NCI-H748 (cell line): ENCODE data around the gene KLK3.
"Not testable (repeated sequence)": the region's sequence is repeated elsewhere in the genome, so short reads cannot be mapped to it uniquely, and the experiment has no call there.

Experiments
- DNase-seq: peaks from one replicate; lab custom pipeline; 2025; ENCODE audit not compliant: unreplicated experiment; lab: John Stamatoyannopoulos, UW

KLK3 gene

DNA sequence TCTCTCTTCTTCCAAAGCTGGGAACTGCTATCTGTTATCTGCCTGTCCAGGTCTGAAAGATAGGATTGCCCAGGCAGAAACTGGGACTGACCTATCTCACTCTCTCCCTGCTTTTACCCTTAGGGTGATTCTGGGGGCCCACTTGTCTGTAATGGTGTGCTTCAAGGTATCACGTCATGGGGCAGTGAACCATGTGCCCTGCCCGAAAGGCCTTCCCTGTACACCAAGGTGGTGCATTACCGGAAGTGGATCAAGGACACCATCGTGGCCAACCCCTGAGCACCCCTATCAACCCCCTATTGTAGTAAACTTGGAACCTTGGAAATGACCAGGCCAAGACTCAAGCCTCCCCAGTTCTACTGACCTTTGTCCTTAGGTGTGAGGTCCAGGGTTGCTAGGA lies 5.1 kb downstream of the KLK3 start:
- DNase-seq, result no peak

DNA sequence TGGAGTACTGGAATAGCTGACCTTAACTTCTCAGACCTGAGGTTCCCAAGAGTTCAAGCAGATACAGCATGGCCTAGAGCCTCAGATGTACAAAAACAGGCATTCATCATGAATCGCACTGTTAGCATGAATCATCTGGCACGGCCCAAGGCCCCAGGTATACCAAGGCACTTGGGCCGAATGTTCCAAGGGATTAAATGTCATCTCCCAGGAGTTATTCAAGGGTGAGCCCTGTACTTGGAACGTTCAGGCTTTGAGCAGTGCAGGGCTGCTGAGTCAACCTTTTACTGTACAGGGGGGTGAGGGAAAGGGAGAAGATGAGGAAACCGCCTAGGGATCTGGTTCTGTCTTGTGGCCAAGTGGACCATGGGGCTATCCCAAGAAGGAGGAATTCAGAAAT lies 6.3 kb downstream of the KLK3 start:
- no peak for DNase-seq

DNA sequence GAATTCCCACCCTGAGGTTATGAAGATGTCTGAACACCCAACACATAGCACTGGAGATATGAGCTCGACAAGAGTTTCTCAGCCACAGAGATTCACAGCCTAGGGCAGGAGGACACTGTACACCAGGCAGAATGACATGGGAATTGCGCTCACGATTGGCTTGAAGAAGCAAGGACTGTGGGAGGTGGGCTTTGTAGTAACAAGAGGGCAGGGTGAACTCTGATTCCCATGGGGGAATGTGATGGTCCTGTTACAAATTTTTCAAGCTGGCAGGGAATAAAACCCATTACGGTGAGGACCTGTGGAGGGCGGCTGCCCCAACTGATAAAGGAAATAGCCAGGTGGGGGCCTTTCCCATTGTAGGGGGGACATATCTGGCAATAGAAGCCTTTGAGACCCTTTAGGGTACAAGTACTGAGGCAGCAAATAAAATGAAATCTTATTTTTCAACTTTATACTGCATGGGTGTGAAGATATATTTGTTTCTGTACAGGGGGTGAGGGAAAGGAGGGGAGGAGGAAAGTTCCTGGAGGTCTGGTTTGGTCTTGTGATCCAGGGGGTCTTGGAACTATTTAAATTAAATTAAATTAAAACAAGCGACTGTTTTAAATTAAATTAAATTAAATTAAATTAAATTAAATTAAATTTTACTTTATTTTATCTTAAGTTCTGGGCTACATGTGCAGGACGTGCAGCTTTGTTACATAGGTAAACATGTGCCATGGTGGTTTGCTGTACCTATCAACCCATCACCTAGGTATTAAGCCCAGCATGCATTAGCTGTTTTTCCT lies 7.0 kb downstream of the KLK3 start:
- no peak for DNase-seq

DNA sequence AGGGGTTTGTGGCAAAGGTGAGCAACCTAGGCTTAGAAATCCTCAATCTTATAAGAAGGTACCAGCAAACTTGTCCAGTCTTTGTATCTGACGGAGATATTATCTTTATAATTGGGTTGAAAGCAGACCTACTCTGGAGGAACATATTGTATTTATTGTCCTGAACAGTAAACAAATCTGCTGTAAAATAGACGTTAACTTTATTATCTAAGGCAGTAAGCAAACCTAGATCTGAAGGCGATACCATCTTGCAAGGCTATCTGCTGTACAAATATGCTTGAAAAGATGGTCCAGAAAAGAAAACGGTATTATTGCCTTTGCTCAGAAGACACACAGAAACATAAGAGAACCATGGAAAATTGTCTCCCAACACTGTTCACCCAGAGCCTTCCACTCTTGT lies 14.8 kb downstream of the KLK3 start:
- no peak for DNase-seq

DNA sequence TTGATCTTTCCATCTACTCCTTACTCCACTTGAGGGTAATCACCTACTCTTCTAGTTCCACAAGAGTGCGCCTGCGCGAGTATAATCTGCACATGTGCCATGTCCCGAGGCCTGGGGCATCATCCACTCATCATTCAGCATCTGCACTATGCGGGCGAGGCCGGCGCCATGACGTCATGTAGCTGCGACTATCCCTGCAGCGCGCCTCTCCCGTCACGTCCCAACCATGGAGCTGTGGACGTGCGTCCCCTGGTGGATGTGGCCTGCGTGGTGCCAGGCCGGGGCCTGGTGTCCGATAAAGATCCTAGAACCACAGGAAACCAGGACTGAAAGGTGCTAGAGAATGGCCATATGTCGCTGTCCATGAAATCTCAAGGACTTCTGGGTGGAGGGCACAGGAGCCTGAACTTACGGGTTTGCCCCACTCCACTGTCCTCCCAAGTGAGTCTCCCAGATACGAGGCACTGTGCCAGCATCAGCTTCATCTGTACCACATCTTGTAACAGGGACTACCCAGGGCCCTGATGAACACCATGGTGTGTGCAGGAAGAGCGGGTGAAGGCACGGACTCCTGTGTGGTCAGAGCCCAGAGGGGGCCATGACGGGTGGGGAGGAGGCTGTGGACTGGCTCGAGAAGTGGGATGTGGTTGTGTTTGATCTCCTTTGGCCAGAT lies 15.8 kb downstream of the KLK3 start:
- no peak for DNase-seq

DNA sequence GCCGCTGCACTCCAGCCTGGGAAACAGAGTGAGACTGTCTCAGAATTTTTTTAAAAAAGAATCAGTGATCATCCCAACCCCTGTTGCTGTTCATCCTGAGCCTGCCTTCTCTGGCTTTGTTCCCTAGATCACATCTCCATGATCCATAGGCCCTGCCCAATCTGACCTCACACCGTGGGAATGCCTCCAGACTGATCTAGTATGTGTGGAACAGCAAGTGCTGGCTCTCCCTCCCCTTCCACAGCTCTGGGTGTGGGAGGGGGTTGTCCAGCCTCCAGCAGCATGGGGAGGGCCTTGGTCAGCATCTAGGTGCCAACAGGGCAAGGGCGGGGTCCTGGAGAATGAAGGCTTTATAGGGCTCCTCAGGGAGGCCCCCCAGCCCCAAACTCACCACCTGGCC lies 18.3 kb downstream of the KLK3 start, which contains the start of gene KLK2:
KLK2 (plus strand) TSS at position 384 of the 400 bp plus-strand sequence. CDS start 35 bp downstream, outside the sequence.
- DNase-seq, result no peak

DNA sequence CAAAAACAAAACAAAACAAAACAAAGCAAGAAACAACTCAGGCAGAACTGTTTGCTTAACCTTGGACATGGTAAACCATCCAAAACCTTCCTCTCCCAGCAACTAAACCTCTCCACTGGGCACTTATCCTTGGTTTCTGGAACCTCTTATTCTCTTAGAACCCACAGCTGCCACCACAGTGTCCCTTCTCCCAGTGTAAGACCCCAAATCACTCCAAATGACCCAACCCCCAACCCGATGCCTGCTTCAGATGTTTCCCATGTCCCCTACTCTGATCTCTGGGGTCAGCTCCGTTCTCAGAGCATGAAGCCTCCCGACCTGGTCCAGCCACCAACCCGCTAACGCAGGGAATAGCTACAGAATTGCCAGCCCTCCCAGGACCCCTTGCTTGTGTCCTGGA lies 19.5 kb downstream of the KLK3 start:
- no peak for DNase-seq

DNA sequence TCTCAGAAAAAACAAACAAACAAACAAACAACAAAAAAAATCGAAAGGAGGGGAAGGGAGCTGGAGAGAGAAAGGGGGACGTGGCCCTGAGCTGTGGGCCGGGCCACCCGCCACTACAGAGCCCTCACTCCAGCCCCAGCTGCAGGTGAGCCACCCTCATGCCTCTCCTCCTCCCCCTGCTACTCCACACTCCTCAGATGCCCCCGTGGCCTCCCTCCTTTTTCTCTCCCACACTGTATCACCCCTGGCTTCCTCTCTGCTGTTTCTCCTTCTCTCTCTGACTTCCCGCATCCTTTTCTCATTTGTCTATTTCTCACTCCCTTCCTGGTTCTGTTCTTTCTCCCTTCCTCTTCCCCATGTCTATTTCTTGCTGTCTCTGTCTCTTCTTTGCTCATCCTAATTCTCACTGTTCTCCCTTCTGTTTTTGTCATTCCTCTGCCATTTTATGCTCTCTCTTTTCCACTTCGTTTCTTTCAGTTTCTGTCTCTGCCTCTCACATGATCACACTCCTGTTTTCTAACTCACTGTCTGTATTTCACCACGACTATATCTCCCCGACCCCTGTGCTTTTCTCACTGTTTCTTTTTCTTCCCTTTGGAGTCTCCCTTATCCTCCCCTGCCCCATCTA lies 21.2 kb downstream of the KLK3 start:
- no peak for DNase-seq

DNA sequence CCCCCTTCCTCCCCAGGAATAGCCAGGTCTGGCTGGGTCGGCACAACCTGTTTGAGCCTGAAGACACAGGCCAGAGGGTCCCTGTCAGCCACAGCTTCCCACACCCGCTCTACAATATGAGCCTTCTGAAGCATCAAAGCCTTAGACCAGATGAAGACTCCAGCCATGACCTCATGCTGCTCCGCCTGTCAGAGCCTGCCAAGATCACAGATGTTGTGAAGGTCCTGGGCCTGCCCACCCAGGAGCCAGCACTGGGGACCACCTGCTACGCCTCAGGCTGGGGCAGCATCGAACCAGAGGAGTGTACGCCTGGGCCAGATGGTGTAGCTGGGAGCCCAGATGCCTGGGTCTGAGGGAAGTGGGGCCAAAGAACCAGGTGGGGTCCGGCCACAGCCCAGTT lies 21.7 kb downstream of the KLK3 start:
- DNase-seq, result no peak

DNA sequence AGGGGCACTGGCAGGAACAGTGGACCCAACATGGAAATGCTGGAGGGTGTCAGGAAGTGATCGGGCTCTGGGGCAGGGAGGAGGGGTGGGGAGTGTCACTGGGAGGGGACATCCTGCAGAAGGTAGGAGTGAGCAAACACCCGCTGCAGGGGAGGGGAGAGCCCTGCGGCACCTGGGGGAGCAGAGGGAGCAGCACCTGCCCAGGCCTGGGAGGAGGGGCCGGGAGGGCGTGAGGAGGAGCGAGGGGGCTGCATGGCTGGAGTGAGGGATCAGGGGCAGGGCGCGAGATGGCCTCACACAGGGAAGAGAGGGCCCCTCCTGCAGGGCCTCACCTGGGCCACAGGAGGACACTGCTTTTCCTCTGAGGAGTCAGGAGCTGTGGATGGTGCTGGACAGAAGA lies 22.6 kb downstream of the KLK3 start:
- peak; percentile 84 for DNase-seq

DNA sequence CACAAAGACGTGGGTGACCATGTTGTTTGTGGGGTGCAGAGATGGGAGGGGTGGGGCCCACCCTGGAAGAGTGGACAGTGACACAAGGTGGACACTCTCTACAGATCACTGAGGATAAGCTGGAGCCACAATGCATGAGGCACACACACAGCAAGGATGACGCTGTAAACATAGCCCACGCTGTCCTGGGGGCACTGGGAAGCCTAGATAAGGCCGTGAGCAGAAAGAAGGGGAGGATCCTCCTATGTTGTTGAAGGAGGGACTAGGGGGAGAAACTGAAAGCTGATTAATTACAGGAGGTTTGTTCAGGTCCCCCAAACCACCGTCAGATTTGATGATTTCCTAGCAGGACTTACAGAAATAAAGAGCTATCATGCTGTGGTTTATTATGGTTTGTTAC lies 24.1 kb downstream of the KLK3 start:
- DNase-seq, result no peak

DNA sequence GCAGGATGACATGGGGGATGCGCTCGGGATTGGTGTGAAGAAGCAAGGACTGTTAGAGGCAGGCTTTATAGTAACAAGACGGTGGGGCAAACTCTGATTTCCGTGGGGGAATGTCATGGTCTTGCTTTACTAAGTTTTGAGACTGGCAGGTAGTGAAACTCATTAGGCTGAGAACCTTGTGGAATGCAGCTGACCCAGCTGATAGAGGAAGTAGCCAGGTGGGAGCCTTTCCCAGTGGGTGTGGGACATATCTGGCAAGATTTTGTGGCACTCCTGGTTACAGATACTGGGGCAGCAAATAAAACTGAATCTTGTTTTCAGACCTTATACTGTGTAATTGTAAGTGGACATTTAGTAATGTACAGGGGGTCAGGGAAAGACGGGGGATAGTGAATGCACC lies 25.5 kb downstream of the KLK3 start:
- DNase-seq, result no peak

DNA sequence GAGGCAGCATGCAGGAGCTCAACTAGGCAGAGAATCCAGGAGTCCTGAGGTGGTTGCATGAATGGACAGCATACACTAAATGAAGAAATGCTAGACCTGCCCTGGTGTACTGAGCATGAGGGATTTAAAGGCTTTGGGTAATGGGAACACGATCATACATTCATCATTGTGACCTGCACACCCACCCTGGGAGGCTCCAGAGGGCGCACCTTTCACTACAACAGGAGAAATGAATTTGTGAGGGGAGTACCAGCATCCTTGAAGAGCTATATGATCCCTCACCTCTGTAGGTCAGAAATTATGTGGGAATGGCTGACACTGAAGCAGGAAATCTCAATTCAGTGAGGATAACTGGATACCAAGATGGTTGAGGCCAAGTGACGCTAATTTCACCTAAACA lies 27.5 kb downstream of the KLK3 start:
- DNase-seq, result no peak

DNA sequence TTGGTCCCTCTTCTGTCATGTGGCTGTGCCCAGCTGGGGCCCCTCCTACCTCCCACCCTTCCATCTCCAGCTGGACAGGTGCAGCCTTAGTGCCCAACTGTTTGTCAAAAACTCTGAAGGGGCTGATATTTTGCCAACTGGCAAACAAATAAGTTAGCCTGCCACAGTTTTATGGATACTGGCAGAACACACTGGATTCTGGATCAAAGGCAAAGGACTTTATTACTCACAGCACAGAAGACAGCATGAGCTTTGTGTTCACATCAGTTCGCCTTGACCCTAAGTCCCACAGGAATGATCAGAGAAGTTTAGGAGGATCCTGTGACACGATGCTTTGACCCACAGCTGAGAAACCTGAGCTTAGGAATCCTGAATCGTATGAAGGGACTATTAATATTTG lies 34.9 kb downstream of the KLK3 start:
- DNase-seq, result no peak

DNA sequence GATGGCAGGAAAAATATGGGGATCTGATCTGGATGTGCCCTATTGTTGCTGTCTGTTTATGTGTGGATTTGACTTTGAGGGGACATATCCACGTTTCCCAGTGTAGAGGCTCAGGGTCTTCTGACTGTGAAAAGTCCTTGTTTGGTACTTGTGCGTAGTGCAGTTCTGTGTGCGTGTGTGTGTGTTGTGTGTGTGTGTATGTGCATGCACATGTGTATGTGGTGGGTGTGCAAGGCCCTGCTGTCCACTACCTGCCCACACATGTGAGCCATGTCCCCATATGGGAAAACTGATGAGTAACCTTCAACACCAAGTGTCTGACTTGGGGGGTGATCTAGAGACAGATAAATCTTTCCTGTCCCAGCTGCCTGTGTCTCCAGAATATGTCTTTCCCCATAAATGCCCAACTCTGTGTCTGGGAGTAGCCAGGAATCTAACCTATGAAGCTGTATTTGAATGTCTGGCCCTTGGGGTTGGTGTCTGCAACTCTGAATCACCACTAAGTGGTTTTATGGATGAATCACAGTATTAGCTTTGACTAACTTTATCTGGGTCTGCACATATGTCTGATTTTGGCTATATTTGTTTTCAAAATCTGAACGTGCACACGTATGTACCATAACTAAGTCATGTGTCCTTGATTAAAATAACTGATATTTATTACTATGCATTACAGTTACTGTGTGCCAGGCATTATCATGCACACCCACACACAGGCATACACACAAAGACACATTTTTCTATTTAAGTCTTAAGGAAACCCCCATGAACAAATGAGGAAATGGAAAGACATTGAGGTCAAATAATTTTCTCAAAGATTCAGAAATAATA lies 35.9 kb downstream of the KLK3 start:
- no peak for DNase-seq

DNA sequence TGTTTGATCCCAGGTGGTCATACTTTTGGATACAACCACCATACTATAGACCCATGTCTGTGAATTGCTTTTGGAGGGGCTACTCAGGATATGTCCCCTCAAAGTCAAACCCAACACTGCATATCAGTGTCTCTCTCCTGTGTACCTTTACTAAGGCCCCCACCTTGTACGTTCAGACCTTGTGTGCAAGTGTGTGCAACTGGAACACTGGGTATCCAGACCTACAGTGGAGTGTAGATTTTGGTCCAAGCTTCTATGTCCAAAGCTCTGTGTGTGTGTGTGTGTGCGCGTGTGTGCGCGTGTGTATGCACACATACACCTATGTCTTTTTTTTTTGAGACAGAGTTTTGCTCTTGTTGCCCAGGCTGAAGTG lies 36.5 kb downstream of the KLK3 start:
- no peak for DNase-seq

DNA sequence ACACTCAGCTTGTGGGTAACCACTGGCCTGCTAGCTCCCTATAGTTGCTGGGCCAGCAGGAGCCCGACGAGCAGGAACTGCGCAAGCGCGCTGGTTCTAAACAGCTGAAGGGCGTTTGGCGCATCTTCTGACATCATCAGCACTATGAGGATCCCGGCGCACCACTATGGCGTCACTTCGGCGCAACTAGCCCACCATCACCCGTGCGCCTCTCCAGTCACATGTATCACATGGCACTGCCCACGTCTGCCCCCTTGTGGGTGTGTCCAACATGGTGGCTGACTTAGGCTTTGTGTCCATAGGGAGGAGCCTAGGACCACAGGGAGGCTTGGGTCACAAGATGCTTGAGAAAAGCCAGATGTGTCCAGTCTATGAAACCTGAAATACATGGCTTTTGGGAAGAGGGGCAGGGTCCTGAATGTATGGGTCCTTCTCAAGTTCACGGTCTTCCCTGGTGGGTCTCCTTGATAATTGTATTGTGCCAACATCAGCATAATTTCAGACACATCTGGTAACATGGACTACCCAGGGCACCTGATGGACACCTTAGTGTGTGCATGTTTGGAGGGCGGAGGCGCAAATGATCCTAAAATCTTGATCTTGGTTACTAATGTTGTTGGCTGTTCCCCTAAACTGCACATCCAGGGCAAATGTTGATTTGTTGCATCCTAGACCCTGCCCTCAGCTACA lies 38.5 kb downstream of the KLK3 start:
- DNase-seq, result peak; percentile 61

DNA sequence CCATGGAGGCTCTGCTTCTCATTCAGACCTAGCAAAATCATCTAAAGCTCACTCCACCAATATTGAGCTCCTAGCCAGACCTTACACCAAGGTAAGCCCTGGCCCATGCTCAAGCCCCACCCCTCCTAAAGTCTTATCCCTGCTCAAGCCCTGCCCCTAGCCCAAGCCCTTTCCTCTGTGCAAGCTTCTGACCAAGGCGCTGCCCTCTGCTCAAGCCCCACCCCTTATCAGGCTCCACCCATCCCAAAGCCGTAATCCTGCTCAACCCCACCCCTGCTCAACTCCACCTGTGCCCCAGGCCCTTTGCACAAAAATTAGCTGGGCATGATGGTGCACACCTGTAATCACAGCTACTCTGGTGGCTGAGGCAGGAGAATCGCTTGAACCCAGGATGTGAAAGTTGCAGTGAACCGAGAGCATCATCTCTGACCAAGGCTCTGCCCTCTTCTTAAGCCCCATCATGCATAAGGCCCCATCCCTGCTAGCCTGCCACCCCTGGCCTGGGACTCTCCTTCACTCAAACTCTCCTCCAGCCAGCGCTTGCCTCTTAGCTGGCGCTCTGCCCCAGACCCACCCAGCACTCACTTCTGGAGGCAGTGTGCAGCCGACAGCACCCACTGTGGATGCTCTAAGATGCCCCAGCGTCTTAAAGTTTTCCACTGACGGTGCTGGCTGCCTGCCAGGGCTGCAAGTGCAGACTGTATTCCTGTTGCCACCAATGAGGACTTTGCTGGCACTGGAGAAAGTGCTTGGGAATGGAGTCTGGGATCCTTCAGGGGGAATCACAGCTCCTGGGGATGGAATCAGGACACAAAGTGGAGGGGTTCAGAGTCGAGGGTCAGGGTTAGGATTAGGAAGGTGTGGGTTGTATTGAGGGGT lies 40.0 kb downstream of the KLK3 start:
- DNase-seq, result no peak

DNA sequence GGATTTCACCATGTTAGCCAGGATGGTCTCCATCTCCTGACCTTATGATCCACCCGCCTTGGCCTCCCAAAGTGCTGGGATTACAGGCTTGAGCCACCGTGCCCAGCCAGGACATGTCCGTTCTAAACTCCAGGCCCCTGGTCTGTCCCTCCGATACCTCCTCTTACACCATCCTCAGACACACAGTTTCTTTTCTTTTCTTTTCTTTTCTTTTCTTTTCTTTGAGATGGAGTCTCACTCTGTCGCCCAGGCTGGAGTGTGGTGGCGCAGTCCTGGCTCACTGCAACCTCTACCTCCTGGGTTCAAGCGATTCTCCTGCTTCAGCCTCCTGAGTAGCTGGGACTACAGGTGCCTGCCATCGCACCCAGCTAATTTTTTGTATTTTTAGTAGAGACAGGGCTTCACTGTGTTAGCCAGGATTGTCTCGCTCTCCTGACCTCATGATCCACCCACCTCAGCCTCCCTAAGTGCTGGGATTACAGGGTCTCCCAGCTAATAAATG lies 41.4 kb downstream of the KLK3 start:
- DNase-seq, result not testable (repeated sequence)
